ENCODE data around the gene EHD2.
"Not testable (repeated sequence)": the region's sequence is repeated elsewhere in the genome, so short reads cannot be mapped to it uniquely, and the experiment has no call there.

EHD2 gene

GRCh38 chr19:47754206-47755064, 41.2 kb downstream of the EHD2 start:
- DNase-seq = no peak

- DNase-seq = no peak
These were observed 42.0 kb downstream of the EHD2 start for GRCh38 chr19:47755065-47755761.

- DNase-seq = no peak
These were observed 42.8 kb downstream of the EHD2 start for GRCh38 chr19:47755762-47756626.

- DNase-seq = no peak
These were observed 43.4 kb downstream of the EHD2 start for GRCh38 chr19:47756627-47756929.

- DNase-seq = no peak
These were observed 43.9 kb downstream of the EHD2 start for GRCh38 chr19:47756953-47757608.

- no peak for DNase-seq
These were observed 44.6 kb downstream of the EHD2 start for GRCh38 chr19:47757617-47758442.

GRCh38 chr19:47758443-47758804, 45.2 kb downstream of the EHD2 start:
- no peak for DNase-seq

- no peak for DNase-seq
These were observed 47.4 kb downstream of the EHD2 start for GRCh38 chr19:47760632-47760999.

- no peak for DNase-seq
These were observed 48.3 kb downstream of the EHD2 start for GRCh38 chr19:47761566-47761965.

- no peak for DNase-seq
These were observed 48.9 kb downstream of the EHD2 start for GRCh38 chr19:47762151-47762550.

- DNase-seq = no peak
These were observed 49.5 kb downstream of the EHD2 start for GRCh38 chr19:47762615-47763308.

GRCh38 chr19:47764705-47765104, 51.5 kb downstream of the EHD2 start:
- DNase-seq = not testable (repeated sequence)

GRCh38 chr19:47765523-47766358, 52.5 kb downstream of the EHD2 start:
- peak; percentile 50 for DNase-seq

- no peak for DNase-seq
These were observed 53.1 kb downstream of the EHD2 start for GRCh38 chr19:47766359-47766620.

- no peak for DNase-seq
These were observed 53.4 kb downstream of the EHD2 start for GRCh38 chr19:47766670-47767069.

GRCh38 chr19:47767349-47767748, 54.1 kb downstream of the EHD2 start:
- no peak for DNase-seq

GRCh38 chr19:47768604-47769003, 55.4 kb downstream of the EHD2 start:
- no peak for DNase-seq

GRCh38 chr19:47769534-47769933, 56.3 kb downstream of the EHD2 start:
- DNase-seq = no peak

- DNase-seq = not testable (repeated sequence)
These were observed 58.1 kb downstream of the EHD2 start for GRCh38 chr19:47771291-47771690.

- DNase-seq = no peak
These were observed 63.3 kb downstream of the EHD2 start for GRCh38 chr19:47776568-47776967.

Data from stimulated activated CD4-positive, alpha-beta T cell treated with anti-CD3 and anti-CD28 coated beads, Interleukin-4, amount 100 ng/mL, for 1 hour (primary cell).